Endometrial microvascular endothelial cells (primary cell): Measurements from ENCODE around the gene MYRIP. TPM values are rescaled to one million over a fixed set of nuclear protein-coding genes. Genes with fewer than 3 reads are reported as not detected.
"Not testable (repeated sequence)": the region's sequence is repeated elsewhere in the genome, so short reads cannot be mapped to it uniquely, and the experiment has no call there.

Source experiments
- in situ Hi-C: cut with HindIII; loops from 2 replicates; pipeline ENCODE4 v1.10.0; 2017; ENCODE audit warnings: low sequenced_read_pairs, low pct_unique_long_range_greater_than_20kb; ENCODE audit errors: inconsistent ontology term
- total RNA-seq: library from RNA; depleted of rRNA; stranded (reverse); fragments of >200 nt; gene quantifications from one replicate; pipeline ENCODE4 v1.2.3, GENCODE V29; 2015; ENCODE audit errors: inconsistent ontology term

Gene MYRIP
- total RNA-seq, 1 donor from 2014 or later: 1.1 TPM

DNA sequence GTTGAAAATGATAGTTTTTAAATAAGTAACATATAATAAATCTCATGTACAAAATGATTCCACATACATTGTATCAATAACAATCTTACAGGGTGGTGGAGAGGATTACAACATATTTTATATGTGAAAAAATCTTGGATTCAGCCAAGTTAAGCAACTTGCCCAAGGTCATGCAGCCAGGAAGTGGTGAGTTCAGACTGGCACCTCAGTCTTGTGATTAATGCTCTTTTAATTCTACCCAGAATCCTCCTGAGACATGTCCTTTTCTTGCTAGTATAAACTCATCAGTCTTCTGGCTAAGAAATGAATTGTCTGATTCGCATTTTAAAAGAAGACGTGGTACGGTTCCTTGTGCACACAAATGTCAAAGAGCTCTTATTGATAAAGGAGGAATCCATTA, 4.5 kb upstream of the MYRIP start:
- in situ Hi-C loops: no loop called here

DNA sequence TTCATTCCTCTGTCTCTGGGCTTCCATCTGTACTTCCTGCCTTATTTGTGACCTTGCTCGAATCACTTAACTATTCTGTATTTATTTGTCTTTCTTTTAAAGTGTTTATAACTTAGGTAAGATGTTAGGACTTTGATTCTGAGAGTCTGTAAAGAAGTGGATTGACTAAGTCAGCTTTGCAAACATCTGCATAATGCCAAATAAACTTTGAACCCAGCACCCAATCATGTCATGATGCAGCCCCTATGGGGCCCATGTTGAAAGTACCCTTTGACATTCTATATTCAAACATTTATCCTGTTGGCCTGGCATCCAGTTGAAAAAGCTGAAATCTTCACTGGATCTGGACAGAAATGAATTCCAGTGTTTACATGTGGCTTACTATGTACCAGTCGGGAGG, 3.8 kb upstream of the MYRIP start:
- in situ Hi-C loops: no loop called here

DNA sequence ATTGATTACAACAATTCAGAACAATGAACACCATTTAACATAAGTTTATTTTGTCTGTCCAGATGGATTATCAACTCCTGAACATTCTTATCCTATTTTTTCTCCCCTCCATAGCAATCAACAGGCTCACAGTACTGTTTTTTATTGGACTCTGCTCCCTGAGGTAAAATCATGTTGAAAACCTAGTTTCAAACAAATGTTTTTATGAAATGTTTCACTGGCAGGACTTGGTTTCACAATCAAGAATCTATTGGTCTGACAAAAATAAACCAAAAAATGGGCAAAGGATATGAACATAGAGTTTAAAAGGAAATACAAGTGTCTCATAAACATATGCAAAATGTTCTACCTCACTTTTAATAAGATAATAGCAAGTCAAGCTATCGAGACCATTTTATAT, 2.6 kb upstream of the MYRIP start:
- in situ Hi-C loops: no loop called here

DNA sequence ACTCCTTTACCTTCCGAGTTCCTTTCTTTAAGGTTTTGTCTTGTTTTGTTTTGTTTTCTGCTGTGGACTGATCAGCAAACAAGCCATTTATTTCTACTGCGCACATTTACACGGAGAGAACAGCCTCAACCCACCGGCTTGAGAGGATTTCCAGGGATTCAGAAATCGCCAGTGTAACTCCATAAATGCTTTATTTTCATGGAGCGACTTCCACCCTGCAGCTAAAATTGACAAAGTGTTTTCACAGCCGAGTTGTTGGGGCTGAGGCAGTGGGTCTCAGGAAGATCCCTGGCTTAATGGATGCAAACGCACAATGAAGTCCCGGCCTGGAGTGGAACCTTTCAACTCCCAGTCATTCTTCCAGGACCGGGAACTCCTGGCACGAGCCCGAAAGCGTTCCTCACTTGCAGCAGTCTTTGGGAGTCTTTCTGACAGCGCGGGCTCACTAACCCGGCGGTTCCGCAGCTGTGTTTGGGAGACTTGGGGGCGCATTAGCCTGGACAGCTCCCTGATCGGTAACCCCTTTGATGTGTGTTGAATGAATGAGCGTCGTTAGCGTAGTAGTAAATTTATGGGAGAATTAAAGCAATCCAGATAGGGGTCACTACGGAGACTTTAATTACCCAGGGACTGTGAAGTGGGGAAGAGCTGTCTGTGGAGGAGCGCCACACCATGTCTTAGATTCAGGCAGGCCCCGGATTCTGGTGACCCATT, 785 bp upstream of the MYRIP start:
- in situ Hi-C loops: no loop called here

DNA sequence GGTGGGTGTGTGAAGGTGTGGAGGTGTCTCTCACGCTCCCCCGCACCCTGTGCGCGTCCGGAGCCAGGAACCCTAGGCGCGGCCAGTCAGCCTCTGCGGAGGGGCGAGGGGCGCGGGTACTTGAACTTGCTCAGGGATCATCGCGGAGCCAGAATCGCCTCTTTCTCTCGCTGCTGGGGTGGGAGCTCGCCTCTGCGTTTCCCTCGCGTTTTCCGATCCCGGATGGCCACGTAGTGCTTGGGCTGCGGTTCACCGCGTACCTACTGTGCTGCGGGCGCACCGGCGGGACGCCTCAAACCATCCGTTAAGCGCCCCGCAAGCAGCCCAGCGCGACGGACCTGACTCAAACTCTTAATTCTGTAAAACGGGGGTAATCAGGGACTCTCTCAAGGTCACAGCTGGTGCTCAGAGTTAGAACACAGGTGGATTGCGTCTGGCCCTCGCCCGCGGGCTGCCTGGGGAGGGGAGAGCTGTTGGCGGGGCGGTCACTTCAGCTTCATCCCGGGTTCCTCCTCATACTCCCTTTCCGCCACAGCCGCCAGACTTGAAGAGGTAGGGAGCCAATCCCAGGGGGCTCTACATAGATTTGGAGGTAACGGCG, 686 bp downstream of the MYRIP start:
- in situ Hi-C loops: no loop called here

DNA sequence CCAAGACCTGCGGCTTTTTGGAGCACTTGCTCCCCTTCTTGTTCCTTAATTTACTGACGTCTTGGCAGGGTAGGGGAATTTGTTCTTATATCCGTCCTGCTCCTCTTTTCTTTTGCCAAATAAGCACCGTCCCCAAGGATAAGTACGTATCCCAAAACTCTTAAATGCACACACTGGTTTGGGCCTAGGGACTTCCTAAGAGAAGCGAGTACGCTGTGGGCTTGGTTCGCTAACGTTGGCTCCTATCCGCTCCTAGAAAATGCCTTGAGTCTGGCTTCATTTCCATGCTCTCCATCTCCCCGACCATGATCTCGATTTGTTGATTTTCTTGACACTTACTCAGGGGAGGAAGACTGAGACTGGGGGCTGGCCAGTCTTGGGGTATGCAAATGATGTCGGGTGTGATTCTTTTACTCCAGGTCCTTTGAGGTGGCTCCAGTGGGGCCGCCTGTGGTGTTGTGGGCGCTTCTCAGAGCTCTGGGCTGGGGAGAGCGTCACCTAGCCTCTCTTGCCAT, 1.3 kb downstream of the MYRIP start:
- in situ Hi-C loops: no loop called here

DNA sequence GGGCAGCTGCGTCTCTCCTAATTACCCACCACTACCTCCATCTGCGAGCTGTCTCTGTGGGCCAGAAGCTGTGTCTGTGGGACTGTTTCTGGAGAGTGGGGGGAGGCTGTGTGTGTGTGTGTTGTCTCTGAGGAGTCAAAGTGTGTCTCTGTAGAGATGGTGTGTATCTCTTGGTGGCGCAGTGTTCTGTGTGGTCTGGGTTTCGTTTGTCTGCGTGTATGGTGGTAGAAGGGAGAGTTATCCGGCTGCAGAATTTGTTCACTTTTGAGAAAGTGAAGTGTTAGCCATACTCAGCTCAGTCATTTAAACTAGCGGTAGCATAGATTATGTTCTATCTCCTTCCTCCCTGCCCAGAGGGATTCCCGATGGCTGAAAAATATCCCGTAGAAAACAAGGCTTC, 2.2 kb downstream of the MYRIP start:
- in situ Hi-C loops: no loop called here

DNA sequence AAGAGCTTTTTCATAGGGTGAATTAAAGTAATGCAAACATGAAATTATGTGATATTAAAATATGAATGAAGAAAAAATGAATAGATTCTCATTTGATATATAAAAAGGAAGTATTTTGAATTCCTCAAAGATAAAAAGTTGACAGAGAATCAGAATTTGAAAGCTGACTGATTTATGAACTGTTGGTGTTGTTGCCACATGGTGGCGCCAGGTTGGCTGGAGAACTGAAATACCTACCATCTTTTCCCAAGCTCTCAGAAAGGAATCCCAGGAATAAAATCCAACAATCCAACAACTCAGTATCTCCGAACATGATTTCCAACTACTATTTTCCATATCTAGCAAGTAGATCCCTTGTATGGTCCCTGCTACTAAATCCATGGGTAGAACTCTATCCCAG, 3.1 kb downstream of the MYRIP start:
- in situ Hi-C loops: no loop called here

DNA sequence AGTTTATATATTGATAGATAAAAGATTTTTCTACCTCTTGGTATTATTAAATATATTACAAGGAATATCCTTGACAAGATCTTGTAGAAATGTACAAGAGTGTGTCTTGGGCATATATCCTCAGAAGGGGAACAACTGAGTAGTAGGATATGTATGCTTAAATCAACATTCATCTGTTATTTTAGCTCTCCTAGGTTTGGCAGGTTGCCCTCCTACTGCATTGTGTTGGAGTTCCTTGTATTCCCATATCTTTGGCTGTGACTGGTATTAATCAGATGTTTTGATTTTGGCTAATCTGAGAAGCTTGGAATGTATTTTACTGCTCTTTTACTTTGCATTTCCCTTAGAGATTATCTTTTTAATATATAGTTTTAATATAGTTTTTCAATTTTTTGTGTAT, 4.6 kb downstream of the MYRIP start:
- in situ Hi-C loops: no loop called here

DNA sequence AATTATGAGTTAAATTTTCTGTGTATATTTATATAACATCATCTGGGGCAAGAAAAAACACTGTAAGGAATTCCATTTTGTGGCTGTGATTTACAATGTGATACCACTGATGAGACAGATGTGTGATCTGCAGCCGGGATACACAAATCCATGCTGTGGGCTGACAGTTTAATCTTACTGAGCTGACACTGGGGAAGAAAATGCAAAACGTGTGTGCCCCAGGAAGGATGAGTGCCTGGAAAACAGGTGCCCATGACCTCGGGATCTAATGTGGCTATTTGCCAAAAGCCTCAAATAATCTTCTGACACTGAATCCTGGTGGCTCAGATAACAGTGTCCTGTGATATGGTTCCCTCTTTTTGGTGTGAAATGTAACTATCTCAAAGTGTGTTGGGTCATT, 10.5 kb downstream of the MYRIP start:
- in situ Hi-C loops: no loop called here

DNA sequence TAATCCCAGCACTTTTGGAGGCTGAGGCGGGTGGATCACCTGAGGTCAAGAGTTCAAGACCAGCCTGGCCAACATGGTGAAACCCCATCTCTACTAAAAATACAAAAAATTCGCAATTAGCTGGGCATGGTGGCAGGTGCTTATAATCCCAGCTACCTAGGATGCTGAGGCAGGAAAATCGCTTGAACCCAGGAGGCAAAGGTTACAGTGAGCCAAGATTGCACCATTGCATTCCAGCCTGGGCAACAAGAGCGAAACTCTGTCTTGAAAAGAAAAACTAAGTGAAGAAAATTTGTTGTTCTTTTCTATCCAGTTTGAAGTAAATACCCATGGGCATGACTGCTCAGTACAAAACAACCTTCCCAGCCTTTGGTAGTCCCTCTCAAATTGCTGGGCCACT, 24.4 kb downstream of the MYRIP start:
- in situ Hi-C loops: not testable (repeated sequence)

DNA sequence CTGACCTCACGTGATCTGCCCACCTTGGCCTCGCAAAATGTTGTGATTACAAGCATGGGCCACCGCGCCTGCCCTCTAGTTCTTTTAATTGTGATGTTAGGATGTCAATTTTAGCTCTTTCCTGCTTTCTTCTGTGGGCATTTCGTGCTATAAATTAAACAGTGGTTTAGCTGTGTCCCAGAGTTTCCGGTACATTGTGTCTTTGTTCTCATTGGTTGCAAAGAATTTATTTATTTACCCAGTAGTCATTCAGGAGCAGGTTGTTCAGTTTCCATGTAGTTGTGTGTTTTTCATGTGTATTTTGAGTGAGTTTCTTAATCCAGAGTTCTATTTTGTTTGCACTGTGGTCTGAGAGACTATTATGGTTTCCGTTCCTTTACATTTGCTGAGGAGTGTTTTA, 30.1 kb downstream of the MYRIP start:
- in situ Hi-C loops: no loop called here

DNA sequence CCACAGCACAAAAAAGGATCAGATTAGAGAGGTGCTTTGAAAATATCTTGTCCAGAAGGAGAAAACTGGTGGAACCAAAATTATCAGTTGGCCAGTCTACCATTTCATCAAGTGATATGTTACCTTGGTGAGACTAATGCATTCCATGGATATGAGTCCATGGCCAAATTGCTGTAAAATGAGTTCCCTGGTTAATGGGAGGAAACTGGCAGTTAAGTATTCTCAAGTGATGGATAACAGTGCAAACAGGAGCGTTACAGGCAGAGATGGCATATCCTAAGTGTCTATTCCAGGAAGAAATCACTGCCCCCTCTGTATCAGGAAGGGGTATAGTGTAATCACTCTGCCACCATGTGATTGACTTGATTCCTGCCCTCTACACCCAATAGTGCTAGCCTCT, 34.0 kb downstream of the MYRIP start:
- in situ Hi-C loops: no loop called here

DNA sequence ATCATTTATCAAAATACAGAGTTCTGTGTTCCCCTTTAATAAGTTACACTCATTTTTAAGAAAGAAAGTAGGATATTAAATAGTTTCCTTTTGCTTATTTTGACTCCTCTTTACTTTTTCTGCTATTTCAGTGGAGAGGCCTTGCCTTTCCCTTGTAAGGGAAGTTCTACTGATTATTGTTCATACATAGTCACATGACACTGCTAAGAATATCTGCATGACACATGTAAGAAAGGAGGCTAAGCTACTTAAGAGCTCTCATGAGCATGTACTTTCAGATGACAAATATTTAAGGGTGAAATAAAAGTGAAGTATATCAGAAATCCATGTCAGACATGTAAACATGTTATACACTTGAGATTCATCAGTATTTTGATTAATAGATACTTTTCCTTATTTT, 39.0 kb downstream of the MYRIP start:
- in situ Hi-C loops: no loop called here

DNA sequence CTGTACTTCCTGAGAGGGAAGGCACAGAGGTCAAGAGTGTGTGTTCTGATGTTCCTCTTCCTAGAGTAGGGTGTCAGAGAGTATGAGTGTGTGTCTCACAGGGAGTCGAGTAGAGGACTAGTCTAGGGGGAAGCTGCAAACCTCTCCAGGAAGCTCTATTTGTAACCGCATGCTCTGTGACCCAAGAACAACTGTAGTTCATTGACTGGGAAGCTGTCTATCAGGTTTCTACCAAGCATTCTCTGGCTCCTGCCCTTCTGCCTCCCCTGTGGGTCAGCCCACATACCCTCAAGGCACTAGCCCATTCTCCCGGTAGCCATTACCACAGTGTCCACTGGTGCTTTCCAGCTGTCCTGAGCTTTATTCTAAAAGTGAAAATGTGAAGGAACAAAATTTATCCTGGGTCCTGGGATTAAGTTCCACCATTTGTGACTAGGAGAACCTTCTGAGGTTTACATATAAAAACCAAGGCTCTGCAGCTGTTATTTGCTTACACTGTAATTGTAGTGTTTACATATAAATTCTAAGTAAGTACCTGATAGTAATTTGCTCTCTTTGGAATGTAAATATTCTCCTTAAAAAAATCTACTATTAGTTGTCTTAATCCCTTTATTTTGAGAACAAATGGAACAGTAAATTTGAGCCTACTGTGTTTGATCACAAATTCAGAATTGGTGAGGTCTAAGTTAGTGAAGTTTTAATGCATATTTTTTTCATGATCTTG, 40.7 kb downstream of the MYRIP start:
- in situ Hi-C loops: no loop called here

DNA sequence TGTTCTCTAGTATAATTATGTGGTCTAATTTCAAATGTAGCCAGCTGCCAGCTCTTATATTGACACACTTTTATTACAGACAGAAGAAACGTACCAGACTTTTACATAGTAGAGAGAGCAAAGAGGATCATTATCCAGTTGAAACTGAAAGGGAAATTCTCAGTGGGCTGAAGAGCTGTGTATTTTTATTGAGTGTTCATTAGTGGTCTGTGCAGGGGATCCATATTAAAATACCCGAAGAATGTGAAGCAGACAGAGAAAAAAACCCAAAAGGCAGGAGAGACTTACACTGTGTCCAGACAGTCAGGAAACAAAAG, 41.3 kb downstream of the MYRIP start:
- in situ Hi-C loops: no loop called here

DNA sequence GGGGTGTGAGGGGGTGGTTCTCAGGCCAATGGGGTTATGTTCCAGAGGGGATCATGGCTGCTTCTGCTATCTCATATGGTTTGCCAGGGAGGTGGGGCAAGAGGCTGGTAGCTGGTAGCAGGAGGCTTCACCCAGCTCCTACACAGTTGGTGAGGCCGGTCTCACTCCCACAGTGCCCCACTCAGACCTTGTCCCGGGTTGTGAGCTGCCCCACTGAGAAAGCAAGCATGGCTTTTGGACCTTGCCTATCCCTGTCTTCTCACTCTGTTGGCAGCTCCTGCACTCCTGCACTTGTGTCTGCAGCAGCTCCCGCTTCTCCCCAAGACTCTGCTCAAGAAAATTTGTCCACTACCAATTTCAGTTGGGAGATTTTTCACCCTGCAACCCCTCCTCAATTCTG, 46.1 kb downstream of the MYRIP start:
- in situ Hi-C loops: no loop called here

DNA sequence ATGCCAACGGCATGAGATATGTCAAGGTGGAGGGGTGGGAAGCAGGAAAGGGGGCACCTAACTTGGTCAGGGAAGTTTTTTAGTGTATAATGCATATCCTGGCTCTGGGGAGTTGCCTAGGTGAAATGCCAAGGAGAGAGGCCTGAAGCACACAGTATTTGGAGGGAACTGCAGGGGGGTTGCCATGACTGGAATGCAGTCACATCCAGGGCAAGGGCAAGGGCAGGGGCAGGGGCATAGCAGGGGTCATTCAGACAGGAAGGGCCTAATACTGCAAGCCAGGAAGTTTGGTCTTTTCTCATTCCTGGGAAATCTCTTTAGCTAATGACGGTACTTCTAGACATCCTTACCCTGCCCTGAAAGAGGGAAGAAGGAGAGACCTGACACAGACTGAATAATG, 60.5 kb downstream of the MYRIP start:
- in situ Hi-C loops: no loop called here

DNA sequence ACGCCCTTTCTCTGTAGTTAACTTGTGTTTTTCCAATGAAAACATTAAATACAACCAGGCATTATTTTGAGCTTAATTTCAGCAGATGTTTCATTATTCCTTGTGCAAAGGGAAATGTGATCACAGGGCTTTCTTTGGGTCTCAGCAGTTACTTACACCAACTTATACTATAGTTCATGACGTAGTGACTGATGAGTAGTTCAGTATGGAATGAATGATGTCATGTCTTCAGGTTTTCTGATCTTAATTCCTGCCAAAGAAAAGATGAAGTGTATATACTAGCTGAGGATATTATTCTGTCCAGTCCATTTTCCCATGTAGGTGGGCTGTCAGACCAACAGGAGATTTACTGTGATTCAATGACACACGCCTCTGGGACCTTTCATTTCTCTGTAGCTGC, 61.3 kb downstream of the MYRIP start:
- in situ Hi-C loops: no loop called here

DNA sequence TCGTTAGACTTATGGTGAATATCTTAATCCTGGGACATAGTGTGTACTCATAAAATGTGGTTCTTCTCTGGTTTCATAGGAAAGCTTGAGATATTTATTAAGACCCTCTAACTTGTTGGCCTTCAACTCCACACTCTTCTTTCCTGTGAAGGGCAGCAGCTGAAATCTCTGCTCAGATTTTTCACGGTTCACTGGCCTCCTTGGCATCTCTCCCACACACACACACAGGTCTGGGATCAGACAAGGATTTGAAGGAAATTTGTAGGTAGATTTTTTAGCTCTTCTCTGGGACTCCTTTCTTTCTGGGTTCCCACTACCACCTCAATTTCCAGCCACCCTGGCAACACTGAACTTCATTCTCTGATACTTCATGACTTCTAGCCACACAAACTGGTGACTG, 70.2 kb downstream of the MYRIP start:
- in situ Hi-C loops: no loop called here
